SKM-1 treated with dmso at 0.1 percent for 144 hours (cell line): ENCODE results near the gene GRIP1.

Source experiments
- DNase-seq: peaks from one replicate; lab custom pipeline; 2025; ENCODE audit not compliant: unreplicated experiment; lab: John Stamatoyannopoulos, UW

The GRIP1 gene

DNA sequence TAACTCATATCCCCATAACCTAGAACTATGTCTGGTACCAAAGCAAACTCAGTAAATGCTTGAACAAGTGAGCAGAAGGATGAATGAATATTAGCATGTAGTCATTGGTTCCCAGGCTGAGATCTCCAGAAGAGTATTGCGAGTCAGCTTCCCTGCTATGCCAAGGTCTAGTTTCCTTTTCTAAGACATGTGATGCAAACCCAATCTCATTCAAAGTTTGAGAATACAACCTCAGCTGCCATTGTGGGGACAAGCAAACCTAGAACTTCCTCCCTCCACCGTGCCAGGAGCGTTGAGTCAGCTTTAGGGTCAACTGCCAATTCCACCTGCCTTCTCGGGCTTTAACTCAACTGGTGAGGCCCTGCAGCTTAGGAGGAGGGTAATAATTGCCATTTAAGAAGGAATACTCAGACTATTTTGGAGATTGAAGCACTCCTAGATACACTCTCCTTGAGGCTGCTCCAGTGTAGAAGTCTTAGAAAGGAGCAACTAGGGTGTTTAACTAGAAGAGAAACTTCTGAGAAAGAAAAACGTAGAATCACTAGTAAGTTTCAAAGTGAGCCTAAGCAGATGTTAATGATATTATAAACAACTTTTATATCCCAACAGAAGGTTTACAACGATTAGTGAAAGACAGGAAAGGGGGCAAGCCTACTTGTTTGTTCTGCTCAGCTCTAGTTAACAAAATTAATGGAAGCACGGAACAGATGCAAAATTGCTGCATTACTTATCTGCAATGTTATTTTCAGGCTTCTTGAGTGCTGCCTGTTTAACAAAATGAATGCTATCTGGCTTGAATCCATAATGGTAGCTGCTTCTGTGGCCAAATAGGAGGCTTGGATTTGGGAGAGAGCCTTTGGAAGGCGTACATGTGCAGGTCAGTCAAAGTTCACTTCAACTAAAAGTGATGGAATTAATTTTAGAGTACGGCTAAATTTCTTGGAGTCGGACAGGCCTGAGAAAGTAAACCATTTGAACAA, 279.7 kb downstream of the GRIP1 start:
- DNase-seq = no peak

DNA sequence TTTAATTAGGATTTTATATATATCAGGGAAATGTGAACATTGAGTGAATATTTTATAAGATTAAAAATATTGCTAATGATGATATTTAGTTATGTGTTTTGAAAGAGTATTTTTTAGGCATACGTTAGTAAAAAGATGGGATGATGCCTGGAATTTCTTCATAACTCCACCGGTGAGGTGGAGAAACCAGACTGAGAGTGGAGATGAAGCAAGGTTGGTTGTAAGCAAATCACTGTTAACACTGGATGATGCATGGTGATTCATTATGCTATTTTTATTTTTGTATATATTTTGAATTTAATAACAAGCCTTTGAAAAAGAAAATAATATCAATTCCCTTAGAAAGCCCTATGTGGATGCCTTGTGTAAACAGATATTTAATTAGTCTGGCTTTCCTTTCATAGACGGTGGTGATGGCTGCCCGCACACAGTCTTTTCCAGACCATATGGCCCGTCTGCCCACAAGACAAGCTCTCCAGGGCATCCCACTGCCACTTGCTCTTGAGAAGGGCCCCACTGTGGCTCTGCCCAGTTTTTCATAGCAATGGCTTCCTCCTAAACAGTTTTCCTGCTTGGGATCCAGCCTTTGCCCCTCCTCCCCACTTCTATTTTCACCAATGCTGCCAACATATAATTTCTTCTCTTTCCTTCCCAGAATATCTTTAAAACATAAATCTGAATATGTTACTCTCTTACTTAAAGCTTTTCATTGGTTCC, 281.1 kb downstream of the GRIP1 start:
- no peak for DNase-seq

DNA sequence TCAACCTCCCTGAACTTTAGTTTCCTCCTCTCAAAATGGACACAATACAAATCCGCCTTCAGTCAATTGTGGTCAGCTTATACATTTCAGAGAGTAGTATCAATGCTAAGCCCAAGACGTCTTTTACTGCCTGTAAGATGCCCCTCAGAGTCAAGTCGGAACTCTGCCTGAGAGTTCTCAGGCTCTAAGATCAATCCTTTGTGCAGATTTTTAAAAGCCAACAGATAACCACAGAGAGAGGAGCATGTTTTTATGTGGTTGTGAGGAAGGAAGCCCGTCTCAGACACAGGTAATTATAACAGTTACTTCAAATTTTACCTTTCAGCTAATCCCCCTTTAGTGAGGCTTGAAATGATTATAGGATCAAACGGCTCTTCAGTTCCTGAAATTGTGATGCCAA, 285.0 kb downstream of the GRIP1 start:
- no peak for DNase-seq

DNA sequence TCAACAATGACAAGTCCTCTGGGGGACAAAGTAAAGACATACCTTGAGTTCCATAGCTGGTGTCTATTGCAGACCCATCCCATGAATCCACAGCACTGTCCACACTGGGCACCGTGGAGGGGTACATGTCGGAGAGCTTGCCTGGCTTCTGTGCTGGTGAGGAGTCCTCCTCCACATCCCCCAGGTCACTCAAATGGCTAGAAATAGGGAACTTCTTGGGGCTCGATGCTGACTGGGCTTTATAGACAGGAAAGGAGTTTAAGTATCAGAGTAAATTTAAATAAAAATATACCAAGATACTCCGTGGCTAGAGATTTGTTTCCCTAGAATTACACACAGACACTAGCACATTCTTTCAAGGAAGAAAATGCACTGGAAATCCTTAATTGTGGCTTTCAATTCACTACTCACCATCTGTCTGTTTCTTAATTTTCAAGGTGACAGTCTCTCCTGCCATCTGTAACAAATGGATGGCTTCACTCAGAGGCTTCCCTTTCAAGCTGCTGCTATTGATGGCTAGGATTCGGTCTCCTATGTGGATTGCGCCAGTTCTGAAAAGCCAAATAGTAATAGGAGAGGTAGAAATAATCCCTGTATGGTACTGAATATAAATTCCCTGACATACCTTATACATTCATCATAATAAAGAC, 286.5 kb downstream of the GRIP1 start:
- DNase-seq = no peak

DNA sequence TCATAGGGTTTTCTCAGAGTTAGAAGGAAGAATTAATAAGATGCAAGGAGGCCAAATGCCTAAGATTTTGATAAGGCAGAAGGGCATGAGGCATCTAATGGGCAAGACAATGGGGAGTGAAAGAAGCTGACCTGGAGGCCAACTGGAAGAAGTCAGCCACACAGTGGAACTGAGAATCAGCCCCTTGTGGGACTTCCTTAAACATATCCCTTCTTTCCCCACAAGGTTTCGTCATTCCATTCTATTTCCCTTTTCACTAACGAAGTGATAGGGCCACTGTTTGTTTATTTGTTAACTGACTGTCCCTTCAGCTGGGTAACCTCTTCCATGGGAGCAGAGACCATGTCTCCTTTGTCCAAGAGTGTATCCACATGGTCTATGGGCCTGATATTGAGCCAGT, 290.4 kb downstream of the GRIP1 start:
- DNase-seq = peak; percentile 45

DNA sequence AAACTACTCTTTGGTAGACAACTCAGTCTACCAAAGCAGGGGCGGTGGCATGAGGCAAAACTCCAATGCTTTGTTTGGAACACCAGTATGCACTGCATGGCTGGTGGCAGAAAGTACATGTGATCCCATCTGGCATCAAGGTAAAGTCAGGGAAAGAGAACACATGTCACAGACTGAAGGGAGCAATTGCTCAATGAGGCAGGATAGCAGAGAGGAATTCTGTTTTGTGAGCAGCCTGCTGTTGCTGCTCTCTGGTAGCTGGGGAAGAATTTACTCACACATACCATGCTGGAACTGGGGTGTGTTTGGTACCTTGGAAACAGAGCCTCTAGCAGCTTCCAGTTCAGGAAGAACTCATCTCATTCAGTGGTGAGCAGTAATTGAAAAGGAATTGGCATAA, 291.8 kb downstream of the GRIP1 start:
- no peak for DNase-seq

DNA sequence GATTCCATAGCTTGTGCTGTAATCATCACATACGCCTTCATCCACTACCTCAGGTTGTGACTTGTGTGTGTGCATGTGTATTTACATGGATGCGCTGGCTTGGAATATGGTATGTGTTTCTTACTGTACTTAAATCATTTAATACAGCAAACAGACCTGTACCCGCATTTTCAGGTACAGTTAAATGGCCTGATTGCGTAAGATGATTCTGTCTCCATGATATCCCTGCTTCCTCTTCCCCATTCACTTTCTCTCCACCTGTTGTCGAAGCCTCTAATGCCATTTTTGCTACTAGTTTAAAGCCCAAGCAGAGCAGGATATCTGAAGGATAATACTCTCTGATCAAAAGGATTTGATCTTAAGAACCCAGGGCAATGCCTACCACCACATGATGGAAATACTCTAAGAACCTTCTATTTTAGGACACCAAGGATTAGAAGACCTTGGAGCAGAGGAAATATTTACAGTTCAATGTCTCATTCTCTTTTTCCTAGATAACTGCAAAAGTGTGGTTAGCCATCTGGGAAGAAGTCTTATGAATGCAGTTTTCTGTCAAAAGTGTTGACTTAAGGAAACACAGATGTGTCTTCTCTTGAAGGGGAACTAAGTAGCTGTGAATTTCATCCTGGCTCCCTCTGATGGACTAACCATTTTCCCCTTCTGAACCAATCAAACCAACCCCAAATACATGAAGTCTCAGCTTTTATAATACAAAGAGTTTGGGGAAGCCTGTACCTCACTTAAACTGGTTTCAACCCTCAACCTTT, 297.9 kb downstream of the GRIP1 start:
- no peak for DNase-seq

DNA sequence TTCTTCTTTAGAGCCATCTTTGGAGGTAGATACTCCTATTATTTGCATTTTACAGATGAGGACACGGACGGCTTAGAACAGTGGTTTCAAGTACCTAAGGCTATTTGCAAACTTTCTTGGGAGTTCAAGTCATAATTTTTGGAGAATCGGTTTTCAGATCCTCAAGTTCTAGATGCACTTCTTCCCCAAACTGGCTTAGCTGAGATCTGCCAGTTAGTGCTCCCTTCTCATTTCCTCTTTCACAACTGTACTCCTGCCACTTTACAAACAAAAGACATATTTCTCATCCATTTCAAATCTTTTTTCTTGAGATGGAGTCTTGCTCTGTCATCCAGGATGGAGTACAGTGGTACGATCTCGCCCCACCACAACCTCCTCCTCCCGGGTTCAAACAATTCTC, 299.3 kb downstream of the GRIP1 start:
- DNase-seq = peak; percentile 14

DNA sequence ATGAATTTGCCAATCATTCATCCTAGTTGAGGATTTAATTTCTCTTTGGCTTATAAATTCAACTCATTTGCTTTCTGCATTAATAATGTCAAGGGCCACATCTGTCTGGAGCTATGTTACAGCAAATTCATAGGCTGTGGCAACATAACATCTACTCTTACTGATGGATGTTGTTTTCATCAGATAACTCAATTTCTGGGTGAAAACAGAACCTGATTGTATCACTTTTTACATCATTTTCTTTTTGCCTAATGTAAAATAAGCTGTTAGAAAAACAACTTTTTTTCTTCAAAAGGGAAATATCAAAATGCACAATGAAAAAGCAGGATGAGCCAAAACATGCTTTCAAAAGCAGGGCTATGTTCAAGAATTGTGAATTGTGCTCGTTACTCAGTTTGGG, 303.3 kb downstream of the GRIP1 start:
- DNase-seq = no peak

DNA sequence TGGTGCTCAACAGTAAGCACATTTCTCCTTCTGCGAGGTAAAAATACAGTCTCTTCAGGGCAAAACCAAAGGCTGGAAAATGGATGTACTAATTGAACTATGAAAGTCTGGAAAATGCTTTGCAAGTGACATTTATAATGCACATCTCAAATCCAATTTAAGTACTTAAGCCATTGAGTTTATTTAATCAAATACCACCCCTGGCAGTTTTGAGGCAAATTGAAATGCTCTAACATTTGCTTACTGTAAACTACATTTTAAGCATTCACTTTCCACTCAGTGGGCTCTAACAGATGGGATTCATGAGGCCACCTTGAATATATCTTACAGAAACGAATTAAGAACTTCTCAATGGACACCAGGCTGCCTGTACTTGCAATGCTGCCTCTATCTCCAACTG, 306.9 kb downstream of the GRIP1 start:
- no peak for DNase-seq

DNA sequence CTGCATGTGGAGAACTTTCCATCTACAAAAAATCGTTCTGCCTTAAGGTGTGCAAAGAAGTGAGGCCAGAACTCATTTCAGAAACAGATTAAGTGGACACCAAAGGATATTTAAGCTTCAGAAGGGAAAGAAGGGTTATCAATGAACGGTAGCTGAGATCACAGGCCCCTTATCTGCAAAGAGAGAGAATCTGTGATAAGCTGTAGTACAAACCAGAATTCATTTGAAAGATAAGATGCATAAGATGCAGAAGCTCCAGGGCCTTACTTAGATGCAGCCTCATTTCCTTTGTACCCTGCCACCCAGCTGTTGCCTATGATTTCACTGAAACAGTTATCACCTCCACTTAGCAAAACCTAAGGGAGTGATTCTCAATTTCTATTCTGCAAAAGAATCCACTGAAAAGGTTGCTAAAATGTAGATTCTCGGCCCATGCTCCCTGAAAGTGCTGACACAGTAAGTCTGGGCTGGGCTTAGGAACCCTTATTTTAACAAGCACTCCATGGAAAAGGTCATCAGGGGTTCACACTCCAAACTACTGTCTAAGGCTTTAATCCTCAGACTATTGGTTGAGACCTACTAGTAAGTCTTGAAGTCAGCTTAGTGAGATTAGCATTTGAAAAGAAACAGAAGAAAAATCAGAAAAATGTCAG, 311.7 kb downstream of the GRIP1 start:
- no peak for DNase-seq

DNA sequence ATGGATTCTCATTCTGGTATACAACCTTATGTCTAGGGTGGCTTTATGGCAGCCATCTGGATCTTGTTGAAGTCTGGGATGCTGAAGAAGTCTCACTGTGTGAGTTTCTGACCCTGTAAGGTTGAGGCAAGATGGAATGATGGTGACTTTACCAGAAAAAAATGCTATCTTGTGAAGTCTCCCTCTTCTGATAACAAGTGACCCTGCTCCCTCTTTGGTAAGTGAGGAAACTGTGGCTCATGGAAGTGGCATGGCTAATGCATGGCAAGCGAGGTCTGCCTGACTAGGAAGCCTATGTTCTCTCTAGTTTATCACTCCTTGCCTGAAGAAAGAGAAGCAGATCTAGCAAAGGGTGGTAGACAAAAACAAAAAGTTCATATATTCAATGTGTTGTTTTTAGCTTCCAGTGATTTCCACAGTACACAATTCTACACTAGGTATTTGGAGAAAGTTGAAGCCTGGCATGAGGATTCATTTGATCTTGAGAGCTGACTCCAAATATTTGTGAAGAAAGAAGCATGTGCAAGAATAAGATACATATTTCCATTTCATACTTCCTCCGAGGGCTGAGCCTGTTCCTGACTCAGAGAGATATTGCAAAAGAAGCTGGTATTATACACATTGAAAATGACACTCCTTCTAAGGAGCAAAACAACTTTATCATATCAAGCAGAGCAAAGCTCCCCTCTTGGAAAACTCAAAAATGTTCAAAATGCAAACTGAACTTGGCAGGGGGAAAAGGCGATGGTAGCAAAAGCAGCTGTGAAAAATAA, 313.0 kb downstream of the GRIP1 start:
- DNase-seq = no peak

DNA sequence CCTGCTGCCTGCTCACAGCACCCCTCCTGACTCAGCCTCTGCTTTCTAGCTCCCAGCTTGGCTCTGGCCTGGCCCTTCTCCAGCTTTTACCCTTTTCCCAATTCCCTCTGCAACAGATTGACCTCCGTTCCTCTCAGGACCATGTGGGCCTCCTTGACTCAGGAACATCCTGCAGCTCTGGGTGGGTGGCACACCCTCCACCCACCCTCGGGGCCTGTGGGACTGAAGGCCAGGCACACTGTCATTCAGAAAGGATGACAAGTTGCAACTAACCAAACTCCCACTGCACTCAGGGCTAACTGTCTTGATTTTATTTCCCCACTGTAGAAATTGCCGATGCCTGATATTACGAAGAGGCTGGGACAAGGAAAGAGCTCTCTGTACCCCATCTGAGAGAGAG, 317.2 kb downstream of the GRIP1 start:
- no peak for DNase-seq

DNA sequence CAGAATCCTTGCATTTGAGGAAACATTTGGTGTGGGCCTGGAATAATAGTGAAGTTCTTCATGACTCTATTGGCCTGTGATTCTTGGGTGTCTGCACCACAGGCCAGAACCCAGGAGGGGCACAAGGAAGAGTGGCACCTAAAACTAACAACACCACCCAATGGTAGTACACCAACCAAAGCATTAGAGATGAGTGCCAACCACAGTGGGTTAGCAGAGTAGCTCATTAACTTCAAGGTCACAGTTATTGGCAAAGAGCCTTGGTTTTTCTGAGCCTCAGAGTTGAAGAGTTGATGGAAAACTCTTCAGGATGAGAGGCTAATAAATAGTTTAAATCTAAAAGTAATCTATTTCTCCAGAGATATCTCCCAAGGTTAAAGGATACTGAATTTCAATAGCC, 319.6 kb downstream of the GRIP1 start:
- no peak for DNase-seq

DNA sequence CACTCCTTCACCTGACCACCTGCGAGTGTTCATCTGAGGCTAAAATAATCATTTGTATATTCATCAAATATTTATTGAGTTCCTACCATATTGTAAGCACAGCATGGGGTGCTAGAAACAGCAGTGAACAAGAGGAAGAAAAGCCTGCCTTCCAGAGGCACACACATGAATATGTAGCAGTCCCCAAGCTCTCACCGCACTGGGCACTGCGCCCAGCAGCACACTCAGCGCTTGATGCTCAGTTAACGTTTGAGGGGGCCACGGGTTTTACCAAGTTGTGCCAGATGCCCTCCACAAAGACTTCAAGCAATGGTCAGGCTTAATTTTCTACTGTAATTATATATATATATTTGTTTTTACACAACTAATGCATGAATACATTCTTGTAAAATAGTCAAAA, 324.6 kb downstream of the GRIP1 start:
- DNase-seq = no peak

DNA sequence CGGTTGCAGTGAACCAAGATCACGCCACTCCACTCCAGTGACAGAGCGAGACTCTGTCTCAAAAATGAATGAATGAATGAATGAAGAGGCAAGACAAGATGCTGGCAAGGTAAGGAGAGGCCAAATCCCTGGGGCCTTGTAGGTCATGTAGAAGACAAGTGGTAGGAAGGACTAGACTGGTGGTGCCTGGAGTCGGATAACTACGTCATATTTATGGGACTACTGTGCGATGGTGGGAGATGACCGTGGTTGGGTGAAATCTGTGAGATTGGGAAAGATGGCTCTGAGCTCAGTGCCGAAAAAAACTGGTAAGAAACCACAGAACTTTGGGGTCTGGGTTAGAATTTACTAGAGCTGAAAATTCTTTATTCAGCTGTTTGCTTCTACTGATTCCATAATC, 326.0 kb downstream of the GRIP1 start:
- no peak for DNase-seq

DNA sequence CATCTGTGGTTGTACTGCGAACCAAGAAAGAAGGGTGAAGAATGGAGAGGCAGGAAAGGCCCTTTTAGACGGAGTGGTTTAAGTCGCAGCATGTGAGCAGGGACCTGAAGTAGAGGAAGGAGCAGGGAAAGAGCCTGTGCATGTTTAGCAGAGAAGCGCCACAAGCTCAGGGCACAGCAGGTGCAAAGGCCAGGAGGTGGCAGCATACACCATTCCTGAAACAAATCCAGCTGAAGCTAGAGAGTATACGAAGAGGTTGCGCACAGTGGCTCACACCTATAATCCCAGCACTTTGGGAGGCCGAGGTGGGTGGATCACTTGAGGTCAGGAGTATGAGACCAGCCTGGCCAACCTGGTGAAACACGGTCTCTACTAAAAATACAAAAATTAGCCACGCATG, 326.7 kb downstream of the GRIP1 start:
- DNase-seq = no peak

DNA sequence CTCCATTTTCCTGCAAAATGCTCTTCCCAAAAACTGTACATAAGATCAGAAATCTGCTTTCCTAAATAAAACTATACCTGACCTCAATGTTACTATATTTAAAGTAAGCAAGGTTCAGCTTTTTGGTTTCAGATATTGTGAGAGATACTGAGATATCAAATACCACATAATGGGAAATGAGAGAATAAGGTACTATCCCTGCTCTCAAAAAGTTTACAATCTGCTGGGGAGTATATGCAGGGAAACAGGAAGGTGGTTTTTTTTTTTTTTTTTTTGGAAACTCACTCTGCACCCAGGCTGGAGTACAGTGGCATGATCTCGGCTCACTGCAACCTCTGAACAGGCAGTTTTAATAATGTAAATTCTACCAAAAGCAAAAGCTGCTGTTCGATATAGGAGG, 327.6 kb downstream of the GRIP1 start:
- no peak for DNase-seq

DNA sequence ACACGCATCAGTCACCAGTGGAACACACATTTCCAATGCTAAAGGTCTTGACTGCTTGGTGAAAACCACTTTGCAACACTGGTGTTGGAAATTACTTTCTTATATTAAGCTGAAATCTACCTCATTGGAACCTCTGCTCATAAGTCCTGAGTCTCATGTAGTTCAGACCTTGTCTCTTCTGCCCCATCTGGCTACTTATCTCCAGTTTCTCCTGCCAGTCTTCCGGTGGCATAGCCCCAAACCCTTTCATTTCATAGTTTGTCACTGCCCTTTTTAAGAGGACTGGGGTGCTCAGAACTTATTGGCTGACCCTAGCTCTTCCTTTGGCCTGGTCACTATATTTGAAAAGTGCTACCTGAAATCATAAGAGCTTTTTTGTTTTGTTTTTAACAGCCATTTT, 332.9 kb downstream of the GRIP1 start:
- DNase-seq = no peak

DNA sequence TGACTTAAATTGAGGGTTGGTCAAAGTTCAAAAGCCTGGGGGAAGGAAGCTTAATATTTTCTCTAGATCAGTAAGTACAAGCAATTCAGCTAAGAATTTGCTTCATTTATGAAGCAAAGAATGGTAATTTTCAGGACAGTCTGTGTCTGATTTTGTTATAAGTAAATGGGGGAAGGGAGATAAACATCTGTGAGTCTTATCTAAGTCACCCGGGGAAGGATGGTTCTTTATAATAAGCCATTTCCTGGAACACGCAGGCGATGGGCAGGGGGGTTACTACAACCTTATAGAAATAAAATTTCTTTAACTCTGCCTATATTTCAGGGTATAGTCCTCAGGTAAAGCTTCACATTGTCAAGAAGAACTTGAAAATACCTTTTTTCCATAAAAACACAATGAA, 333.7 kb downstream of the GRIP1 start:
- no peak for DNase-seq
